Measurements from ENCODE around the gene SLC17A7. TPM values are rescaled to one million over a fixed set of nuclear protein-coding genes. Genes with fewer than 3 reads are reported as not detected.
A peak's percentile ranks its signal among the peaks of the same experiment; 100 is the strongest.

Gene SLC17A7
- total RNA-seq, 1 experiment from 2014 or later: 0.18 TPM

DNA sequence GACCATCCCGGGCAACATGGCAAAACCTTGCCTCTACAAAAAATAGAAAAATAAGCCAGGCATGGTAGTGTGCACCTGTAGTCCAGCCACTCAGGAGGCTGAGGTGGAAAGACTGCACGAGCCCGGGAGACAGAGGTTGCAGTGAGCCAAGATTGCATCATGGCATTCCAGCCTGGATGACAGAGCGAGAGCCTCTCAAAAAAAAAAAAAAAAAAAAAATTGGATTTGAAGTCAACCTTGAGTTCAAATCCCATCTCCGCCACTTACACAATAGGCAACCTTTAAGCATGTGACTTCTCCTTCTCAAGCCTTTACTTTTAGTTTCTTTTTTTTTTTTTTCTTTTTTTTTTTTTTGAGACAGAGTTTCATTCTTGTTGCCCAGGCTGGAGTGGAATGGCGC is 41.3 kb downstream of the SLC17A7 start:
- peaks cover 14% of the 10 kb centered on the region for H3K27me3 ChIP-seq
- H3K36me3 ChIP-seq: no peaks in the 10 kb centered on the region
- DNase-seq: no peak
- H3K4me1 ChIP-seq: peaks cover 15% of the 10 kb centered on the region
- no peaks in the 10 kb centered on the region for H3K9me3 ChIP-seq (replicated peaks)
- H3K27ac ChIP-seq: no peak overlapping the region
- H3K4me3 ChIP-seq: no peak overlapping the region

- Histone ChIP-seq H3K36me3 (no peaks in the 10 kb centered on the region), H3K4me3 (no peak overlapping the region), H3K9me3 (replicated peaks) (no peaks in the 10 kb centered on the region), H3K27ac (no peak overlapping the region), H3K27me3 (peaks cover 17% of the 10 kb centered on the region), H3K4me1 (peaks cover 10% of the 10 kb centered on the region)
- DNase-seq: no peak
Observed at GRCh38 chr19:49398931-49399330, 42.4 kb downstream of the SLC17A7 start.

GRCh38 chr19:49398001-49398615 is 43.2 kb downstream of the SLC17A7 start:
- Histone ChIP-seq H3K27me3 (peaks cover 17% of the 10 kb centered on the region), H3K4me1 (peaks cover 2% of the 10 kb centered on the region; the same call in 1 of the 2 replicates), H3K27ac (no peak overlapping the region), H3K9me3 (replicated peaks) (no peaks in the 10 kb centered on the region), H3K4me3 (no peak overlapping the region), H3K36me3 (no peaks in the 10 kb centered on the region)
- no peak for DNase-seq

GRCh38 chr19:49396738-49397505 is 44.4 kb downstream of the SLC17A7 start:
- no peak for DNase-seq
- Histone ChIP-seq H3K9me3 (replicated peaks) (no peaks in the 10 kb centered on the region), H3K27ac (no peak overlapping the region), H3K27me3 (peaks cover 17% of the 10 kb centered on the region), H3K4me3 (no peak overlapping the region), H3K36me3 (no peaks in the 10 kb centered on the region), H3K4me1 (no peaks in the 10 kb centered on the region)

- Histone ChIP-seq H3K27ac (no peak overlapping the region), H3K4me1 (no peaks in the 10 kb centered on the region), H3K27me3 (peaks cover 16% of the 10 kb centered on the region), H3K9me3 (replicated peaks) (no peaks in the 10 kb centered on the region), H3K4me3 (no peak overlapping the region), H3K36me3 (no peaks in the 10 kb centered on the region)
- no peak for DNase-seq
Observed at GRCh38 chr19:49395581-49396407, 45.5 kb downstream of the SLC17A7 start.

GRCh38 chr19:49393881-49394280 is 47.4 kb downstream of the SLC17A7 start:
- Histone ChIP-seq H3K27ac (no peak overlapping the region), H3K27me3 (peaks cover 11% of the 10 kb centered on the region), H3K4me3 (no peak overlapping the region), H3K36me3 (no peaks in the 10 kb centered on the region), H3K4me1 (no peaks in the 10 kb centered on the region), H3K9me3 (replicated peaks) (no peaks in the 10 kb centered on the region)
- no peak for DNase-seq

DNA sequence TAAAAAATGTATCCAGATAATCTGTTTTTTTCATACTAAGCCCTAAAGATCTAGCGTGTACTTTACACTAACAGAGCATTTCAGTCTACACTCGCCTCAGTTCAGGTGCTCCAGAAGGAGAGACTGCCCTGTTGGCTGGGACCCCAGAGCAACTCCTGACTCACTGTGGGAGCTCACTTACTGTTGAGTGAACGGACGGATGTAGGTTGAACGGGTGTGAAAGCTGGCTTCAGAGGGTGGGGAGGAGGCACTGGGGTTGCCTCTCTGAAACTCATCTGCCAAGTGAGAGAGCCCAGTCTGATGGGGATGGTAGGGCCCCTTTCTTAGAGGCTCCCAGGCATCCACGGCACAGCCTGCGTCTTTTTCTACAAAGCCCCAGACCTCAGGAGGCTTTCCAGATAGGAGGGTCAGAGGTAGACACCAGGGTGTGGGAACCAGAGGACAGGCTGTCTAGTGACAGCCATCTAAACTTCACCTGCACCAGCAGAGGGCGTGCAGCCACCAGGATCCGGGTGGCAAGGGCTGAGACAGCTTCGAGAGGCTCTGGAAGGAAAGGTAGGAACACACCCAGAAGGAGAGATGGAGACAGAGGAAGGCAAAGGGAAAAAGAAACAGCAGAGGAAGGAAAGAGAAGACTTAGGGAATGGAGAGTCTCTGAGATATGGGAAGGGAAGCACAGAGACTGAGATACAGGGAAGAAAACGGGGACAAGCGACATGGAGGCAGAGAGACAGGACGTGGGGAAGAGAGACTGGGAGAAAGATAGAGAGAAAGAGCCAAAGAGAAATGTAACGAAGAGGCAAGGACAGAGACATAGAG is 49.5 kb downstream of the SLC17A7 start:
- no peaks in the 10 kb centered on the region for H3K4me1 ChIP-seq
- H3K27ac ChIP-seq: no peak overlapping the region
- H3K9me3 ChIP-seq (replicated peaks): no peaks in the 10 kb centered on the region
- H3K36me3 ChIP-seq: no peaks in the 10 kb centered on the region
- H3K4me3 ChIP-seq: no peak overlapping the region
- peaks cover 11% of the 10 kb centered on the region for H3K27me3 ChIP-seq
- DNase-seq: peak; percentile 73 to 87

DNA sequence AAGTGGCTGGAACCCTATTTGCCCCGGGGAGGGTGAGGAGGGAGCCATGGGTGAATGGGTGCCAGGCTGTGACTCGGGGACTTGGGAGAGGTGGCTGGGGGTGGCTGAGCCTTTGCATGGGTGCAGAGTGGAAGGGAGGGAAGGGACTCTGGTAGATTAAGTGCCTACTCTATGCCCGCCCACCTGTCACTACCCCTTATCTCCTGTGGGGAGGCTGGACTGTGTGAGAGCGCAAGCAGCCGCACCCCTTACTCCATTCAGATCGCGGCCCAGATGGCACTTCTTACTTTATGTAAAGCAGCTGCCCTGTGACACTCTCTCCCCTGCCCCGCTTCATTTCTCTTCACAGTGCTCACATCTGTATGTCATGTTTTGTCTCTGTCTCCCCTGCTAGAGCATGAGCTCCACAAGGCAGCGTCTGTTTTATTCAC is 50.4 kb downstream of the SLC17A7 start:
- Histone ChIP-seq H3K27me3 (peaks cover 8% of the 10 kb centered on the region), H3K9me3 (replicated peaks) (no peaks in the 10 kb centered on the region), H3K36me3 (no peaks in the 10 kb centered on the region), H3K27ac (no peak overlapping the region), H3K4me3 (no peak overlapping the region), H3K4me1 (no peaks in the 10 kb centered on the region)
- DNase-seq: no peak

DNA sequence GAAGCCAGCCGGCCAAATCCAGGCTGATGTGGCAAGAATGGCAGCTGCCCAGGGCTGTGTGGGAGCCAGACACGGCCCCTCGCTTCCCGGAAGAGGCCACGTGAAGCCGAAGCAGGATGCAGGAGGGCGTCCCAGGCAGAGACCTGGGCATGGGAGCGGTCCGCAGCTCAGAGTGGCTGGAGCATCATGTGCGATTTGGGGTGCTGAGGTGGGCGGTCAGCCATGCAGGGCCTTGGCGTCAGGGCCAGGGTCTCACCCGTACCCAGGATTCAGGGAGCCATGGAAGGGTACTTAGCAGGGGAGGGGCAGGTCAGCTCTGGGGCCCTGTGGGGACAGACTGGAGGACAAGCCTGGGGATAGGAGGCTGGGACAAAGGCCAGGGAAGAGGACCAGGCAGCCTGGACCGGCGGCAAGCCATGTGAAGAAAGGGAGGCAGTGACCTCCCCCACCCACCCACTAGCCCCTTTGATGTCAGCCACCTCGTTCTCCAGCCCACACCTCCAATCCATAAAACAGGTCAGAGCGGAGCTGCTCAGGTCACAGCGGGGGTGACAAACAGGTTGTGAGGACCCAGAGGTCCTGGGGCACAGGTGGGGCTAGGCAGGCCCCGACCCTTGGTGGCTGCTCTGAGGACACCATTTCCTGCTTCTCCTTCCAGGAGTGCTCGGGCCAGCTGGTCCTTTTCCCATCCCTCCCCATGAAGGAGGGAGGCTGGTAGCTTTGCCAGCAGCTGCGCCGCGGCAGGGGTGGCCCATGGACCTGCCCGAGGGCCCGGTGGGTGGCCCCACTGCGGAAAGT is 51.0 kb downstream of the SLC17A7 start:
- H3K36me3 ChIP-seq: no peaks in the 10 kb centered on the region
- no peaks in the 10 kb centered on the region for H3K9me3 ChIP-seq (replicated peaks)
- H3K4me1 ChIP-seq: no peaks in the 10 kb centered on the region
- DNase-seq: no peak
- H3K27ac ChIP-seq: no peak overlapping the region
- H3K4me3 ChIP-seq: no peak overlapping the region
- peaks cover 6% of the 10 kb centered on the region for H3K27me3 ChIP-seq

DNA sequence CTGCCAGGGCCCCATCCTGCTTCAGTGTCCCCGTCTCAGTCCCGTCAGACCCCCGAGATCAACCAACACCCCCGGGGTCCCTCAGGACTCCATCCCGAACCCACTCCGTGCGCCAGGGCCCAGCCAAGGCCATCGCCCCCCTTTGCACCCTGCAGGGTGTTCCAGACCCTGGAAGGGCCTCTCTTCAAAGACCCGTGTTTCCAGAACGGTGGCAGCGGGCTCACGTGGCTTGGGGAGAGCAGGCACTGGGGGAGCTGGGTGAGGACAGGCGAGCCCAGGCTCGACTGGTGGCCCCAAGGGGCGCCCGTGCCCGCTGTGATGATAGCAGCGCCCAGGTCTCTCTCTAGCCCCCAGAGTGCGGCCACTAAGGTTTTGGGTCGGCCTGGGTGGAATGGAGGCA is 51.9 kb downstream of the SLC17A7 start:
- Histone ChIP-seq H3K9me3 (replicated peaks) (no peaks in the 10 kb centered on the region), H3K4me3 (no peak overlapping the region), H3K27me3 (no peaks in the 10 kb centered on the region), H3K27ac (no peak overlapping the region), H3K36me3 (no peaks in the 10 kb centered on the region), H3K4me1 (no peaks in the 10 kb centered on the region)
- no peak for DNase-seq

- no peak for DNase-seq
- H3K4me3 ChIP-seq: no peak within 1 kb of the TSS
- H3K27me3 ChIP-seq: no peaks in the 10 kb centered on the region
- no peaks in the 10 kb centered on the region for H3K9me3 ChIP-seq (replicated peaks)
- no peak within 1 kb of the TSS for H3K27ac ChIP-seq
- no peaks in the 10 kb centered on the region for H3K4me1 ChIP-seq
- no peaks in the 10 kb centered on the region for H3K36me3 ChIP-seq
Observed at GRCh38 chr19:49387936-49388372, 53.4 kb downstream of the SLC17A7 start, which contains the start of gene KASH5. KASH5 (plus strand) TSS chr19:49388249; CDS start chr19:49390884, 2,635 bp downstream.

- no peak for DNase-seq
- 0 out of 2 replicates have a peak, but pooled peaks cover 3% of the 10 kb centered on the region for H3K9me3 ChIP-seq (replicated peaks)
- no peaks in the 10 kb centered on the region for H3K36me3 ChIP-seq
- H3K27ac ChIP-seq: no peak overlapping the region
- H3K27me3 ChIP-seq: no peaks in the 10 kb centered on the region; the same call in 1 of the 2 replicates
- no peak overlapping the region for H3K4me3 ChIP-seq
- no peaks in the 10 kb centered on the region for H3K4me1 ChIP-seq
Observed at GRCh38 chr19:49383599-49383998, 57.7 kb downstream of the SLC17A7 start.

GRCh38 chr19:49382639-49383038 is 58.7 kb downstream of the SLC17A7 start:
- no peaks in the 10 kb centered on the region; the same call in 1 of the 2 replicates for H3K27me3 ChIP-seq
- no peak overlapping the region for H3K27ac ChIP-seq
- no peaks in the 10 kb centered on the region for H3K4me1 ChIP-seq
- no peak overlapping the region for H3K4me3 ChIP-seq
- no peaks in the 10 kb centered on the region for H3K36me3 ChIP-seq
- DNase-seq: no peak
- H3K9me3 ChIP-seq (replicated peaks): 0 out of 2 replicates have a peak, but pooled peaks cover 3% of the 10 kb centered on the region

All from SJCRH30 (cell line).